ENCODE results near the gene TRMT44. TPM values are rescaled to one million over a fixed set of nuclear protein-coding genes. Genes with fewer than 3 reads are reported as not detected.

TRMT44 gene, protein sequence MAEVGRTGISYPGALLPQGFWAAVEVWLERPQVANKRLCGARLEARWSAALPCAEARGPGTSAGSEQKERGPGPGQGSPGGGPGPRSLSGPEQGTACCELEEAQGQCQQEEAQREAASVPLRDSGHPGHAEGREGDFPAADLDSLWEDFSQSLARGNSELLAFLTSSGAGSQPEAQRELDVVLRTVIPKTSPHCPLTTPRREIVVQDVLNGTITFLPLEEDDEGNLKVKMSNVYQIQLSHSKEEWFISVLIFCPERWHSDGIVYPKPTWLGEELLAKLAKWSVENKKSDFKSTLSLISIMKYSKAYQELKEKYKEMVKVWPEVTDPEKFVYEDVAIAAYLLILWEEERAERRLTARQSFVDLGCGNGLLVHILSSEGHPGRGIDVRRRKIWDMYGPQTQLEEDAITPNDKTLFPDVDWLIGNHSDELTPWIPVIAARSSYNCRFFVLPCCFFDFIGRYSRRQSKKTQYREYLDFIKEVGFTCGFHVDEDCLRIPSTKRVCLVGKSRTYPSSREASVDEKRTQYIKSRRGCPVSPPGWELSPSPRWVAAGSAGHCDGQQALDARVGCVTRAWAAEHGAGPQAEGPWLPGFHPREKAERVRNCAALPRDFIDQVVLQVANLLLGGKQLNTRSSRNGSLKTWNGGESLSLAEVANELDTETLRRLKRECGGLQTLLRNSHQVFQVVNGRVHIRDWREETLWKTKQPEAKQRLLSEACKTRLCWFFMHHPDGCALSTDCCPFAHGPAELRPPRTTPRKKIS
- total RNA-seq (10 to 100 TPM in 2 of 10 donors, 1 to 10 TPM in 8; 6.0 to 10.2 (median 8.4) TPM), polyA plus RNA-seq (1 to 10 TPM; 4.5 to 5.3 TPM)
- long read RNA-seq, donor 1, partial matches to known transcripts, result 1 of 6 reads
- long read RNA-seq, donor 1, other reads (novel, unspliced or antisense), result 3 of 6 reads
- long read RNA-seq, donor 2, partial matches to known transcripts, result 2 of 7 reads
- long read RNA-seq, donor 2, other reads (novel, unspliced or antisense), result 3 of 7 reads
- long read RNA-seq, donor 3, partial matches to known transcripts, result 2 of 4 reads
- long read RNA-seq, donor 3, other reads (novel, unspliced or antisense), result 1 of 4 reads

DNA sequence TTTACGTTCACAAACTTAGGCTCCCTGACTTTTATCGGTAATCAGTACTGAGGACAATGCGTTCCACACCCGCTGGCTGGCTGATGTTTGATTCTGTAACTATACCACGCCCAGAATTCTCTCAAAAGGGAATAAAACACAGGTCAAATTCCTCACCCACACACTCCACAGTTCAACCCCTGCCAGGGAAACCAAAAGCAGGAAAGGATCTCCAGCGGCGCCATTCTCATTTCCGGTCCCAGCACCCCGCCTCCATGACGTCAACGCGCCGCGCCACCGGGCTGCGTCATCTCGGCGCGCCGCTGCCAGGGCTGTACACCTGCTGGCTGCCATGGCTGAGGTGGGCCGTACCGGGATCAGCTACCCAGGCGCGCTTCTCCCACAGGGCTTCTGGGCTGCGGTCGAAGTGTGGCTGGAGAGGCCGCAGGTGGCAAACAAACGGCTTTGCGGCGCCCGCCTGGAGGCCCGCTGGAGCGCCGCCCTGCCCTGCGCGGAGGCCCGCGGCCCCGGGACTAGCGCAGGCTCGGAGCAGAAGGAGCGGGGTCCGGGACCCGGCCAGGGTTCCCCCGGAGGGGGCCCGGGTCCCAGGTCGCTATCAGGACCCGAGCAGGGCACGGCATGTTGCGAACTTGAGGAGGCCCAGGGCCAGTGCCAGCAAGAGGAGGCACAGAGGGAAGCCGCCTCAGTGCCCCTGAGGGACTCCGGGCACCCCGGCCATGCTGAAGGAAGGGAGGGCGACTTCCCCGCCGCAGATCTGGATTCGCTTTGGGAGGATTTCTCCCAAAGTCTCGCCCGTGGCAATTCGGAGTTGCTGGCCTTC lies at the start of gene TRMT44, which contains the start of gene ACOX3:
Gene TRMT44 (plus strand): TSS at position 286 of the 820 bp plus-strand sequence. CDS start 46 bp downstream, at position 332.
Gene ACOX3 (minus strand): TSS at position 232 of the 820 bp plus-strand sequence. CDS start 24,202 bp downstream, outside the sequence.
- peak; percentile 91 to 92 for DNase-seq
- Histone ChIP-seq H3K27me3 (no peaks in the 10 kb centered on the region), H3K4me1 (peaks cover 29 to 89% (median 67%) of the 10 kb centered on the region in 9 donors), H3K27ac (peak within 1 kb of the TSS; percentile 88 to 97 (median 94)), H3K36me3 (peaks cover 0 to 22% (median 0%) of the 10 kb centered on the region in 9 donors), H3K4me3 (peak within 1 kb of the TSS; percentile 79 to 99 (median 96)), H3K9me3 (no peaks in the 10 kb centered on the region)
- TF ChIP-seq, protein P1, sequence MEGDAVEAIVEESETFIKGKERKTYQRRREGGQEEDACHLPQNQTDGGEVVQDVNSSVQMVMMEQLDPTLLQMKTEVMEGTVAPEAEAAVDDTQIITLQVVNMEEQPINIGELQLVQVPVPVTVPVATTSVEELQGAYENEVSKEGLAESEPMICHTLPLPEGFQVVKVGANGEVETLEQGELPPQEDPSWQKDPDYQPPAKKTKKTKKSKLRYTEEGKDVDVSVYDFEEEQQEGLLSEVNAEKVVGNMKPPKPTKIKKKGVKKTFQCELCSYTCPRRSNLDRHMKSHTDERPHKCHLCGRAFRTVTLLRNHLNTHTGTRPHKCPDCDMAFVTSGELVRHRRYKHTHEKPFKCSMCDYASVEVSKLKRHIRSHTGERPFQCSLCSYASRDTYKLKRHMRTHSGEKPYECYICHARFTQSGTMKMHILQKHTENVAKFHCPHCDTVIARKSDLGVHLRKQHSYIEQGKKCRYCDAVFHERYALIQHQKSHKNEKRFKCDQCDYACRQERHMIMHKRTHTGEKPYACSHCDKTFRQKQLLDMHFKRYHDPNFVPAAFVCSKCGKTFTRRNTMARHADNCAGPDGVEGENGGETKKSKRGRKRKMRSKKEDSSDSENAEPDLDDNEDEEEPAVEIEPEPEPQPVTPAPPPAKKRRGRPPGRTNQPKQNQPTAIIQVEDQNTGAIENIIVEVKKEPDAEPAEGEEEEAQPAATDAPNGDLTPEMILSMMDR (IDR thresholded peaks at IDR 0.05), result no peak
- 0% methylated on average over 53 to 60 of the region's 60 CpGs for WGBS, 2 donors
- ATAC-seq, result peak; percentile 93 to 97 (median 95)
- intact Hi-C loops (cut with DNase I), result loop anchor here in 1 of 10 donors (1.0 kb wide), 1 partner anchor 12 kb away; no protein-coding TSS in a partner anchor

DNA sequence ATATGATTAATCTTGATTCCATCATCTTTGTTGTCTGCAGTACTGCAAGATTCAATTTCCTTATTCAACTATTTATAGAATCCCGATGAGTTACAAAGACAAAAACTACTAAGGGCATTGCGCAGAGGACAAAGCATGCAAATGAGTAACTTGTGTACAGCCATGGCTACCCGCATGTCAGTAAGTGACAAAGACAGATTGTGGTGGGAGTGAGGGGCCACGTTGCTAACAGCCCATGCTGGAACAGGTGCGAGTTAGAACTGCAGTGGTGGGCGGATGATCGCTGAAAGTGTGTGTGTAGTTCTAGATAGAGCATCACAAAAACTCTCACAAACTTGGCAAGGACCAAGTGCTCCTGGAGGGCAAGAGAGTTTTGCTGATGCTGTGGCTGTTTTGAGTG lies 49.5 kb upstream of the TRMT44 start:
- no peak for ATAC-seq
- TF ChIP-seq, protein P1 (IDR thresholded peaks at IDR 0.05), result no peak
- intact Hi-C loops (cut with DNase I), result loop anchor here in 3 of 10 donors (5.0 to 10.0 kb wide), 3 partner anchors 49 to 66 kb away; no protein-coding TSS in a partner anchor
- H3K4me3 ChIP-seq, result no peak overlapping the region
- no peaks in the 10 kb centered on the region for H3K27me3 ChIP-seq
- 81 to 89% methylated on average over 7 of the region's 7 CpGs for whole genome bisulfite sequencing, 2 donors
- peak overlapping the region in 3 of 10 donors; percentile 7 to 76 (median 23) for H3K27ac ChIP-seq
- peaks cover 0 to 89% (median 16%) of the 10 kb centered on the region in 9 donors for H3K36me3 ChIP-seq
- no peaks in the 10 kb centered on the region for H3K9me3 ChIP-seq
- peaks cover 0 to 49% (median 30%) of the 10 kb centered on the region in 9 donors for H3K4me1 ChIP-seq
- no peak for DNase-seq

DNA sequence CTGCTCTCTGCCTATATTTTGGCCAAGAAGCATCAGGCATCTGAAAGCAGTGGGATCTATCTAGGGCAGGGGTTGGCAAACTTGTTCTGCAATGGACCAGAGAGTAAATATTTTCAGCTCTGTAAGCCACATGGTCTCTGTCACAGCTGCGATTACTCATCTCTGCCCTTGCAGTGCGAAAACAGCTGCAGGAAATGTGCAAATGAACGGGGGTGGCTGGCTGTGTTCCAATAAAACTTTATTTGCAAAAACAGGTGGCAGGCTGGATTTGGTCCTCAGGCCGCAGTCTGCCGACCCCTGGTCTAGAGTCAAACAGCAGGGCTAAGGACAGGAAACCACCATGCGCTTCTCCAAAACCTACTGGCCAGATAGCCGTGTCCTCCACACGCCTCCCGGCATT lies 48.6 kb upstream of the TRMT44 start:
- intact Hi-C loops (cut with DNase I), result loop anchor here in 5 of 10 donors (2.0 to 10.0 kb wide), 5 partner anchors 50 to 117 kb away; no protein-coding TSS in a partner anchor
- TF ChIP-seq, protein P1 (IDR thresholded peaks at IDR 0.05), result peak in 2 of 9 donors; percentile 4 to 28
- DNase-seq (peak; percentile 43 to 78), ATAC-seq (peak in 7 of 8 donors; percentile 32 to 60 (median 41))
- 59 to 60% methylated on average over 9 of the region's 9 CpGs for WGBS, 2 donors
- H3K27me3 ChIP-seq, result no peaks in the 10 kb centered on the region
- no peak overlapping the region for H3K4me3 ChIP-seq
- H3K4me1 ChIP-seq, result peaks cover 0 to 49% (median 30%) of the 10 kb centered on the region in 9 donors
- H3K36me3 ChIP-seq, result peaks cover 0 to 88% (median 19%) of the 10 kb centered on the region in 9 donors
- peak overlapping the region in 5 of 10 donors; percentile 43 to 88 (median 73) for H3K27ac ChIP-seq
- no peaks in the 10 kb centered on the region for H3K9me3 ChIP-seq
